ENCODE results near the gene UBN1. TPM values are rescaled to one million over a fixed set of nuclear protein-coding genes. Genes with fewer than 3 reads are reported as not detected.

Gene UBN1
- total RNA-seq, 1 experiment from 2014 or later, result 21.4 TPM

DNA sequence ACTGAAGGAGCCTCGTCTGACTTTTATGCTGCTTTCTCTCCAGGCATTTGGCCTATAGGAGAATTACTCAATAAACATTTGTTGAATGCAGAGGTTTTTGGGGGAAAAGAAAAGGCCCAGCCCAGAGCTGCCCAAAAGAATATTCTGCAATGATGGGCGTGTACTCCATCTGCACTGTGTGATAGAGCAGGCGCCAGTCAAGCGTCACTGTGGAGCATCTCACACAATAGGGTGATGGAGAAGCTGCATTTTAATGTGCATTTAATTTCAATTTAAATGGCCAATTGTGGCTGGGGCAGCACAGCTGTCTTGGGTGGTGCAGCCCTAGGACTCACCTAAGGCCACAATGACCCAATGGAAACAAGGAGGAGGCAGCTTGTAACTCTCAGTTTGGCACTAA is 20.8 kb upstream of the UBN1 start:
- peaks cover 30% of the 10 kb centered on the region; the same call in 1 of the 2 replicates for H3K36me3 ChIP-seq (ENCODE audit: low read depth, low read length)
- no peaks in the 10 kb centered on the region for H3K79me2 ChIP-seq (ENCODE audit: low read length)
- no peaks in the 10 kb centered on the region for H3K9me2 ChIP-seq (replicated peaks; ENCODE audit: low read length)
- ChIA-PET POLR2A (ENCODE audit: unreplicated experiment) (no interaction called here), CTCF (no interaction called here)
- H3K4me3 ChIP-seq (ENCODE audit: low read length), result no peak overlapping the region
- TF ChIP-seq EZH2phosphoT487 (IDR thresholded peaks at IDR 0.05; ENCODE audit: borderline replicate concordance, low read length) (no peak), EZH2 (IDR thresholded peaks at IDR 0.05; ENCODE audit: low read length, unreplicated experiment) (no peak)
- TF ChIP-seq, protein P1, sequence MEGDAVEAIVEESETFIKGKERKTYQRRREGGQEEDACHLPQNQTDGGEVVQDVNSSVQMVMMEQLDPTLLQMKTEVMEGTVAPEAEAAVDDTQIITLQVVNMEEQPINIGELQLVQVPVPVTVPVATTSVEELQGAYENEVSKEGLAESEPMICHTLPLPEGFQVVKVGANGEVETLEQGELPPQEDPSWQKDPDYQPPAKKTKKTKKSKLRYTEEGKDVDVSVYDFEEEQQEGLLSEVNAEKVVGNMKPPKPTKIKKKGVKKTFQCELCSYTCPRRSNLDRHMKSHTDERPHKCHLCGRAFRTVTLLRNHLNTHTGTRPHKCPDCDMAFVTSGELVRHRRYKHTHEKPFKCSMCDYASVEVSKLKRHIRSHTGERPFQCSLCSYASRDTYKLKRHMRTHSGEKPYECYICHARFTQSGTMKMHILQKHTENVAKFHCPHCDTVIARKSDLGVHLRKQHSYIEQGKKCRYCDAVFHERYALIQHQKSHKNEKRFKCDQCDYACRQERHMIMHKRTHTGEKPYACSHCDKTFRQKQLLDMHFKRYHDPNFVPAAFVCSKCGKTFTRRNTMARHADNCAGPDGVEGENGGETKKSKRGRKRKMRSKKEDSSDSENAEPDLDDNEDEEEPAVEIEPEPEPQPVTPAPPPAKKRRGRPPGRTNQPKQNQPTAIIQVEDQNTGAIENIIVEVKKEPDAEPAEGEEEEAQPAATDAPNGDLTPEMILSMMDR (conservative IDR thresholded peaks at IDR 0.05; ENCODE audit: low read depth, low read length), result no peak
- H3K9ac ChIP-seq (ENCODE audit: low read length), result no peak overlapping the region
- intact Hi-C loops (cut with micrococcal nuclease), result no loop called here
- ATAC-seq, result no peak
- no peaks in the 10 kb centered on the region for H3K4me1 ChIP-seq (ENCODE audit: insufficient read depth, low read length)
- no peaks in the 10 kb centered on the region for H3K9me3 ChIP-seq (ENCODE audit: low read length)
- H3F3A ChIP-seq (ENCODE audit: low read length, unreplicated experiment), result no peaks in the 10 kb centered on the region
- no peak for DNase-seq
- no peaks in the 10 kb centered on the region for H4K20me1 ChIP-seq (ENCODE audit: low read length)
- H2AFZ ChIP-seq (ENCODE audit: low read length), result no peak overlapping the region
- BruUV-seq (replicated peaks), result no TSS peak
- H3K27ac ChIP-seq (ENCODE audit: low read length), result no peak overlapping the region
- H3K4me2 ChIP-seq (ENCODE audit: low read length), result no peak overlapping the region
- no peaks in the 10 kb centered on the region for H3K27me3 ChIP-seq (ENCODE audit: low read length)

DNA sequence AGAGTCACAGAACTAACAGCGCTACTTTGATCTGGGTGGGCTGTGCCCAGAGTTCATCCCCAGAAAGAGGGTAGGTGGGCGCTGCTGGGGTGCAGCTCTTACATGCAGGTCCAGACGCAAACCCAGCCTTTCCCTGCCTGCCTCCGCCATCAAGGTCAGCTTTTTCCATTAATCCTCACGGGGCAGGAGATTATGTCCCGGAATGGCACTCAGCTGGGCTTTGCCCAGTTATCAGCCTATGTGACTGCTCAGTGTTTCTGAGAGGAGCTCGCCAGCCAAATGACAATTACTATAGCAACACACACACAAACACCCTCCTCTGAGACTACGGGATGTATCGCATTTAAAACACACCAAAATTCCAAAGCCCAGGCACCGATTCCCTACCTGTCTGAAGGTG is 20.3 kb upstream of the UBN1 start:
- no TSS peak for BruUV-seq (replicated peaks)
- CTCF ChIA-PET, result no interaction called here

More for the DNA sequence above, 20.3 kb upstream of the UBN1 start:
- H2AFZ ChIP-seq (ENCODE audit: low read length), result no peak overlapping the region
- TF ChIP-seq, protein P1 (conservative IDR thresholded peaks at IDR 0.05; ENCODE audit: low read depth, low read length), result no peak
- TF ChIP-seq EZH2 (IDR thresholded peaks at IDR 0.05; ENCODE audit: low read length, unreplicated experiment) (no peak), EZH2phosphoT487 (IDR thresholded peaks at IDR 0.05; ENCODE audit: borderline replicate concordance, low read length) (no peak)
- H3K27ac ChIP-seq (ENCODE audit: low read length), result no peak overlapping the region
- no peak overlapping the region for H3K4me3 ChIP-seq (ENCODE audit: low read length)
- no peak for DNase-seq
- H4K20me1 ChIP-seq (ENCODE audit: low read length), result no peaks in the 10 kb centered on the region
- H3K9me2 ChIP-seq (replicated peaks; ENCODE audit: low read length), result no peaks in the 10 kb centered on the region
- no peak overlapping the region for H3K4me2 ChIP-seq (ENCODE audit: low read length)
- no peak overlapping the region for H3K9ac ChIP-seq (ENCODE audit: low read length)
- no peaks in the 10 kb centered on the region for H3K79me2 ChIP-seq (ENCODE audit: low read length)
- no peaks in the 10 kb centered on the region for H3K4me1 ChIP-seq (ENCODE audit: insufficient read depth, low read length)
- H3K36me3 ChIP-seq (ENCODE audit: low read depth, low read length), result peaks cover 26% of the 10 kb centered on the region; the same call in 1 of the 2 replicates
- H3K9me3 ChIP-seq (ENCODE audit: low read length), result no peaks in the 10 kb centered on the region
- intact Hi-C loops (cut with micrococcal nuclease), result no loop called here
- POLR2A ChIA-PET (ENCODE audit: unreplicated experiment), result no interaction called here
- H3F3A ChIP-seq (ENCODE audit: low read length, unreplicated experiment), result no peaks in the 10 kb centered on the region
- H3K27me3 ChIP-seq (ENCODE audit: low read length), result no peaks in the 10 kb centered on the region
- no peak for ATAC-seq

All from PC-3 (cell line).